Heart left ventricle (tissue), 13 donors: Measurements from ENCODE around the gene CCDC78.

Source experiments
- POLR2A ChIP-seq, 2 donors: fragments of 450-650 bp; IDR thresholded peaks; one replicate each; pipeline ENCODE4 v1.6.1; 2017; ENCODE audit warnings: antibody characterized with exemption in 2 of 2, mild to moderate bottlenecking in 2 of 2, moderate library complexity in 2 of 2
- TF ChIP-seq, protein P1 (sequence below), 12 donors: fragments of 200-600 bp; sonication (generic) in 4 of 12; IDR thresholded peaks; one replicate each; pipeline versions ENCODE4 v1.5.0 to v1.8.0; 2018 to 2022; ENCODE audit warnings: antibody characterized with exemption in 12 of 12, mild to moderate bottlenecking in 5 of 12
- donor health status: ischemic (EF 13 %, LVEDD 7.1; RV severe dilation, severe dysfunction).
- donor health status: DM: no; HTN: yes; CAD: no.
- donor health status: DM: no; HTN: no; CAD: no.
- donor health status: ischemic (EF 25% LVEDD 6.9; RV normal size, moderate dysfunction).
- donor health status: ischemic (EF 25% LVEDD 5.7; RV mildly dilated, moderate dysfunction).
- donor health status: ischemic (EF 35%, LVEDD 5.7; RV mildly dilated, moderate dysfunction).
- donor health status: nonischemic (EF 11% LVEDD 7.7; RV severe dilation, severe dysfunction).
- donor health status: DM: yes; HTN: yes; CAD: no.
- donor health status: PGD.
- donor health status: ischemic (EF 29% LVEDD 5.4; RV normal size, mild dysfunction).
- donor health status: nonischemic (EF 23%, LVEDD 6.1; RV moderate dilation, normal function).

DNA sequence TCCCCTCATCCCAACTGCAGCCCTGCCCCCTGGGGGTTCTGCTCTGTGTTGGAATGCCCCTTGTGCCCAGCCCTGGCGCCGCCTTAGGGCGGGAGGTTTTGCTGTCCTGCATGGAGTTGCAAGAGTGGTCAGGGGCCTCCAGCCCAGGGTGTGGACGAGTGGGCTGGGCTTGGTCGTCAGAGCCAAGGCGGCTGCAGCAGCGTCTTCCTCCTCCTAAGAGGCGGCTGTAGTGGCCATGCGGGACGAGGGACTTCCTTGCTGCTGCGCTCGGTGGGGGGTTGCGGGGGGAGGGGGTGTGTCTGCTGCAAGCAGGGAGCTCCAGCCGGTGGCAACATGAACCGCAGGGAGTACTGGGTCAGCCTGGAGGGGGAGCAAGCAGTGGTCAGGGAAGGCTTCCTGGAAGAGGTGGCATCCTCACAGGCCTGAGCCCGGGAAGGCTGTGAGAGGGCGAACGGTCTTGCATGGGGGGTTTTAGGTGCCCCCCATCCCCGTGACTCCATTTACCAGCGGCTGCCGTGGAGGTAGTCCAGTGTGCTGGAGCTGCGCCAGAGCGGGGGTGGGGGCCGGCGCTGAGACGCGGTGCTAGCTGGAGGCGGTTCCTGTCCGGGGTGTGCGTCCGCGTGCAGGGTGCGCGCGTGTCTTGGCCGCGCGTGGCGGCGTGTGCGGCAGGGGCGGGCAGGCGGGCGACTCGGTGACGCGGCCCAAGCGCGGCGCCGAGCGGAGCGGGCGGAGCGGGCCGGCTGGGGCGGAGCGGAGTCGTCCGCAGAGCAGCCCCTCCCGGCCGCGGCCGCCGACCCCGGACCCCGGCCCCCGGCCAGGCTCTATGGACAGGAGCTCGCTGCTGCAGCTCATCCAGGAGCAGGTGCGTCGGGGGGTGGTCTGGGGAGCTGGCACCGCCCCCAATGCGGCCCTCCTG lies 51.0 kb downstream of the CCDC78 start, which contains the start of gene RHBDL1:
- TF ChIP-seq, protein P1, sequence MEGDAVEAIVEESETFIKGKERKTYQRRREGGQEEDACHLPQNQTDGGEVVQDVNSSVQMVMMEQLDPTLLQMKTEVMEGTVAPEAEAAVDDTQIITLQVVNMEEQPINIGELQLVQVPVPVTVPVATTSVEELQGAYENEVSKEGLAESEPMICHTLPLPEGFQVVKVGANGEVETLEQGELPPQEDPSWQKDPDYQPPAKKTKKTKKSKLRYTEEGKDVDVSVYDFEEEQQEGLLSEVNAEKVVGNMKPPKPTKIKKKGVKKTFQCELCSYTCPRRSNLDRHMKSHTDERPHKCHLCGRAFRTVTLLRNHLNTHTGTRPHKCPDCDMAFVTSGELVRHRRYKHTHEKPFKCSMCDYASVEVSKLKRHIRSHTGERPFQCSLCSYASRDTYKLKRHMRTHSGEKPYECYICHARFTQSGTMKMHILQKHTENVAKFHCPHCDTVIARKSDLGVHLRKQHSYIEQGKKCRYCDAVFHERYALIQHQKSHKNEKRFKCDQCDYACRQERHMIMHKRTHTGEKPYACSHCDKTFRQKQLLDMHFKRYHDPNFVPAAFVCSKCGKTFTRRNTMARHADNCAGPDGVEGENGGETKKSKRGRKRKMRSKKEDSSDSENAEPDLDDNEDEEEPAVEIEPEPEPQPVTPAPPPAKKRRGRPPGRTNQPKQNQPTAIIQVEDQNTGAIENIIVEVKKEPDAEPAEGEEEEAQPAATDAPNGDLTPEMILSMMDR (IDR thresholded peaks at IDR 0.05), result no peak
- no peak for TF ChIP-seq POLR2A (IDR thresholded peaks at IDR 0.05)
